Heart right ventricle (tissue), 16 donors: Measurements from ENCODE around the gene CDO1. TPM values are rescaled to one million over a fixed set of nuclear protein-coding genes. Genes with fewer than 3 reads are reported as not detected.

ENCODE experiments used
- ATAC-seq, 8 donors: fragments of 200-7000 bp; cut with Tn5 transposase; one replicate each; pipeline ENCODE4 v1.9.1; 2020; ENCODE audit warnings: mild to moderate bottlenecking in 8 of 8, moderate library complexity in 8 of 8, moderate number of reproducible peaks in 1 of 8
- DNase-seq, 2 donors: peaks; one replicate each; pipeline ENCODE4 v3.0.0-alpha.2; 2020
- H3K27ac ChIP-seq, 10 donors: fragments of 200-600 bp; sonication (generic) in 2 of 10; one replicate each; pipeline versions ENCODE4 v1.5.0 to v1.8.0; 2020 to 2022; ENCODE audit warnings: mild to moderate bottlenecking in 3 of 10
- H3K27me3 ChIP-seq, 7 donors: fragments of 200-600 bp; one replicate each; pipeline ENCODE4 v1.8.0; 2021 to 2022; ENCODE audit warnings: mild to moderate bottlenecking in 2 of 7
- H3K36me3 ChIP-seq, 9 donors: fragments of 200-600 bp; sonication (generic) in 1 of 9; one replicate each; pipeline versions ENCODE4 v1.5.0 to v1.8.0; 2020 to 2022; ENCODE audit warnings: mild to moderate bottlenecking in 2 of 9
- H3K4me1 ChIP-seq, 9 donors: fragments of 200-600 bp; sonication (generic) in 1 of 9; one replicate each; pipeline versions ENCODE4 v1.5.0 to v1.8.0; 2020 to 2022; ENCODE audit warnings: mild to moderate bottlenecking in 4 of 9
- H3K4me3 ChIP-seq, 10 donors: fragments of 200-600 bp; sonication (generic) in 2 of 10; one replicate each; pipeline versions ENCODE4 v1.5.0 to v1.8.0; 2020 to 2022; ENCODE audit warnings: mild to moderate bottlenecking in 7 of 10, moderate library complexity in 2 of 10
- H3K9me3 ChIP-seq, 11 donors: fragments of 200-600 bp in 10 of 11; sonication (generic) in 2 of 11; one replicate each; pipeline versions ENCODE4 v1.5.0 to v1.8.0; 2013 to 2022; ENCODE audit warnings: mild to moderate bottlenecking in 2 of 11, control low read depth in 1 of 11, moderate library complexity in 1 of 11
- WGBS, 2 donors: extraction: QIAGEN DNeasy Blood & Tissue Kit; methylation state at CpG; one replicate each; pipeline ENCODE4 v1.1.7; 2013; ENCODE audit warnings: inconsistent platforms in 1 of 2; 5-methylcytosine and 5-hydroxymethylcytosine counted together
- intact Hi-C, 10 donors: fragments of 100-400 bp; cut with DNase I; formaldehyde crosslinking; loops; one replicate each; pipeline versions ENCODE4 v1.11.1 to v1.14.2; 2022
- polyA plus RNA-seq, 2 donors: library from polyadenylated mRNA; stranded (reverse); fragments of 200-250 nt; gene quantifications; one replicate each; pipeline ENCODE4 v1.2.3, GENCODE V29; 2013
- total RNA-seq, 10 donors: library from RNA; stranded (reverse); fragmentation: NEBNext Ultra II Directional in 3 of 10; extraction: Animal tissue kit (Norgen Biotek cat#: 25700) in 3 of 10; gene quantifications; one replicate each; pipeline versions ENCODE4 v1.2.1 to v1.2.4, GENCODE V29; 2021 to 2023
- TF ChIP-seq, protein P1 (sequence below), 9 donors: fragments of 200-600 bp; sonication (generic) in 2 of 9; IDR thresholded peaks; one replicate each; pipeline versions ENCODE4 v1.5.0 to v1.8.0; 2021 to 2022; ENCODE audit warnings: antibody characterized with exemption in 9 of 9, mild to moderate bottlenecking in 5 of 9, moderate library complexity in 1 of 9
- donor health status: Arrhythmogenic right ventricular cardiomyopathy.
- donor health status: ischemic (EF 13 %, LVEDD 7.1; RV severe dilation, severe dysfunction).
- donor health status: healthy with polysubstance abuse.
- donor health status: DM: no; HTN: yes; CAD: no.
- donor health status: DM: no; HTN: no; CAD: no.
- donor health status: ischemic (EF 25% LVEDD 6.9; RV normal size, moderate dysfunction).
- donor health status: ischemic (EF 25% LVEDD 5.7; RV mildly dilated, moderate dysfunction).
- donor health status: healthy.
- donor health status: DM: yes; HTN: yes; CAD: no.
- donor health status: Ischemic cardiomyopathy.
- donor health status: ischemic (EF 35%, LVEDD 5.7; RV mildly dilated, moderate dysfunction).
- donor health status: nonischemic (EF 11% LVEDD 7.7; RV severe dilation, severe dysfunction).
- donor health status: DM: yes; HTN: yes; CAD: no.
- donor health status: PGD.
- donor health status: ischemic (EF 29% LVEDD 5.4; RV normal size, mild dysfunction).
- donor health status: nonischemic (EF 23%, LVEDD 6.1; RV moderate dilation, normal function).

The CDO1 gene
- total and polyA plus RNA-seq, 12 donors: 2.3 to 14.8 (median 5.0) TPM

DNA sequence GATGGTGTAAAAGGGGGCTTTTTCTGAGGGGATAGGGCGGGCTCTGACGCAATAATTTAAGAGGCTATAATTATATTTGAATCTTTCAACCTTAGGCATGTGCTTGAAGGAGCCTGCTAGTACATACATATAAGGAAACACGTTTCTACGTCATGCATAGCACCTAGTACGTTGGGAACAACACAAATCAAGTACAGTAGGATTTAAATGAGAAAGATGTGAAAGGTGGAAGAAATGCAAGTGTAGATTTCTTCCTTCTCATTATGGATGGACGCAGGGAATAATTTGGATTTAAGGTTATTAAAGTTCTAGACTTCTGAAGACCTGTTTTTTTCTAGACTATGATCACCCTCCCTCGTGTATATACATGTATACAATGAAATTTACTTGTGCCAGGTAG is 927 bp upstream of the CDO1 start:
- Histone ChIP-seq H3K9me3 (no peaks in the 10 kb centered on the region), H3K4me1 (peaks cover 0 to 18% (median 9%) of the 10 kb centered on the region in 9 donors), H3K27me3 (peaks cover 0 to 69% (median 40%) of the 10 kb centered on the region in 7 donors), H3K36me3 (no peaks in the 10 kb centered on the region), H3K4me3 (peak overlapping the region in 2 of 10 donors; percentile 68 to 75), H3K27ac (peak overlapping the region in 1 of 10 donors; percentile 81)
- intact Hi-C loops: no loop called here
- ATAC-seq (no peak), DNase-seq (no peak)
- TF ChIP-seq, protein P1, sequence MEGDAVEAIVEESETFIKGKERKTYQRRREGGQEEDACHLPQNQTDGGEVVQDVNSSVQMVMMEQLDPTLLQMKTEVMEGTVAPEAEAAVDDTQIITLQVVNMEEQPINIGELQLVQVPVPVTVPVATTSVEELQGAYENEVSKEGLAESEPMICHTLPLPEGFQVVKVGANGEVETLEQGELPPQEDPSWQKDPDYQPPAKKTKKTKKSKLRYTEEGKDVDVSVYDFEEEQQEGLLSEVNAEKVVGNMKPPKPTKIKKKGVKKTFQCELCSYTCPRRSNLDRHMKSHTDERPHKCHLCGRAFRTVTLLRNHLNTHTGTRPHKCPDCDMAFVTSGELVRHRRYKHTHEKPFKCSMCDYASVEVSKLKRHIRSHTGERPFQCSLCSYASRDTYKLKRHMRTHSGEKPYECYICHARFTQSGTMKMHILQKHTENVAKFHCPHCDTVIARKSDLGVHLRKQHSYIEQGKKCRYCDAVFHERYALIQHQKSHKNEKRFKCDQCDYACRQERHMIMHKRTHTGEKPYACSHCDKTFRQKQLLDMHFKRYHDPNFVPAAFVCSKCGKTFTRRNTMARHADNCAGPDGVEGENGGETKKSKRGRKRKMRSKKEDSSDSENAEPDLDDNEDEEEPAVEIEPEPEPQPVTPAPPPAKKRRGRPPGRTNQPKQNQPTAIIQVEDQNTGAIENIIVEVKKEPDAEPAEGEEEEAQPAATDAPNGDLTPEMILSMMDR (IDR thresholded peaks at IDR 0.05): no peak
- WGBS, 2 donors: 91% methylated on average over 7 of the region's 7 CpGs

DNA sequence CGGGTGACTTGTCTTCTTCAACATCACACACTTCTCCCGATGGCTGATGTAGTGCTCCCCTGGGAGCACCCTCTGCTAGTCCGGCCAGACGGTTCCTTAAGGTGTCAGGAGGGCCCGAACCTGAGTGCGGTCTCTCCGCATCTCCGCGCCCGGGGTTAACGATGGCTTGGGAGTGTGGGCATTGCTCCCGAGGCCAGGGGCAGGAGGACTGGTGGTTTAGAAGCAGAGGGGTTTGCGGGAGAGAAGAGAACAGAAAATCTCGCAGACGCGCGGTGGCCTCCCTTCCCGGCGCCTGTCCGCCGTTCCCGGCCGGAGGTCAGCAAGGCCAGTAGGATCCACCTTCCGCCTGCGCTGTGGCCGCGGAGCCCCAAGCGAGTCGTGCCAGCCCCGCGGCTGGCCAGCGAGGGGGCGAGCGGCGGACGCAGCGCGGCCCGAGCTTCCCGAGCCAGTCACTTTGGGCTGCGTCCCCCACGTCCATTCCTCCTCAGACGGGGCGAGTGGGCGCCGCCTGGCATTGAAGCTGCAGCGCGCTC is 700 bp downstream of the CDO1 start:
- DNase-seq (peak in 1 of 2 donors; percentile 17), ATAC-seq (peak; percentile 21 to 51 (median 46))
- TF ChIP-seq, protein P1 (IDR thresholded peaks at IDR 0.05): no peak
- H3K4me3 ChIP-seq: peak overlapping the region; percentile 36 to 75 (median 60)
- H3K27me3 ChIP-seq: peaks cover 0 to 81% (median 41%) of the 10 kb centered on the region in 7 donors
- no peaks in the 10 kb centered on the region for H3K36me3 ChIP-seq
- H3K27ac ChIP-seq: peak overlapping the region in 7 of 10 donors; percentile 40 to 84 (median 81)
- intact Hi-C loops: loop anchor here in 1 of 10 donors (2.0 kb wide), 1 partner anchor 15 kb away; no protein-coding TSS in a partner anchor
- H3K4me1 ChIP-seq: peaks cover 0 to 18% (median 9%) of the 10 kb centered on the region in 9 donors
- 1% methylated on average over 40 to 48 of the region's 48 CpGs for WGBS, 2 donors
- H3K9me3 ChIP-seq: no peaks in the 10 kb centered on the region

DNA sequence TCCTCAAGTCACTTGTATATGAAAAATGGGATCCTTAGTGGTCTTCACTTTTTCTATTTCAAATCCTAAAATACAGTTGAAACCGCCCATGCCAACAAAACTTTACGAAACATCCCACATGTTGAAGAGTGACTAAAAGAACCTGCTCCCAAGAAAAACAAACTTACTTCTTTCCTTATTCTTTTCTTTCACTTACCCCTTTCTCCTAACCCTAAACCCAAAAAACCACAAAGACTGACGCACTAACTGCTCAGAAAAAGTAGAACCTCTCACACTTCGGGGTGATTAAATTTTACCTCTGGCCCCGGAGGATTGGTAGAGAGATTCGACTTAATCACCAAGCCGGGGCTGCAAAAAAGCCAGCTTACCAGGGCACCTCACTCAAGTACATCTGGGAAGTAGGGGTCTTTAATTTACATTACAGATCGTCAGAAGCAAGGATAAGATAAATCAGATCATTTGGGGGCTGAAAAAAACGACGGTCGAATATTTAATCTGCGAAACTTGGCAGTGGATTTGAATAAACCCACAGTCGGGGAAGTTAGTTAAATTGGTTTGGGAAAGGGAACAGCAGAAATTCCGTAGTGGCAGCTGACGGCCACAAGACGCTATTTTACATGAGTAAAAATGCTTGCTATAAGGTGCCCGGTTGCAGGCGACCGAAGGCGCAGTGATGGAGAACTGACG is 1.3 kb downstream of the CDO1 start:
- TF ChIP-seq, protein P1 (IDR thresholded peaks at IDR 0.05): peak in 1 of 9 donors; percentile 10
- ATAC-seq (no peak), DNase-seq (no peak)
- intact Hi-C loops: loop anchor here in 1 of 10 donors (2.0 kb wide), 1 partner anchor 14 kb away; no protein-coding TSS in a partner anchor
- Histone ChIP-seq H3K9me3 (no peaks in the 10 kb centered on the region), H3K4me3 (peak overlapping the region; percentile 36 to 75 (median 60)), H3K36me3 (peaks cover 0 to 5% (median 0%) of the 10 kb centered on the region in 9 donors), H3K27me3 (peaks cover 0 to 81% (median 41%) of the 10 kb centered on the region in 7 donors), H3K27ac (no peak overlapping the region), H3K4me1 (peaks cover 0 to 18% (median 9%) of the 10 kb centered on the region in 9 donors)
- WGBS, 2 donors: 25 to 26% methylated on average over 21 of the region's 21 CpGs

DNA sequence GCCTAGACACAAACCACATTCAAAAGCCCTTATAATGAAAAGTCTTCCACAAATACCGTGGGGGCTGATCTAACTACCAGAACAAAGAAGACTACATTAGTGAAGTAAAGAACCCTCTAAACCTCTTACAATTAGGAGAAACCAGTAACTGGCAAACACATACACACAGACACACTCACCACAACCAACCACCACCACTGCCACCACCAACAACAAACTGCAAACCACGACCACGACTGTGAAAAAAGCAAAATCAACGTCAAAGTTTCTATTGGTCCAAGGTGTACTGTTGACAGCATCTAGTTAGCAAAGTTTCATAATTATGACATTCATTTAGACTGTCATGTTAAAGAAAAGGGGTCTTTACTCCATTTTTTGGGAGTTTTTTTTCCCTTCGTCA is 2.7 kb downstream of the CDO1 start:
- Histone ChIP-seq H3K4me1 (peaks cover 0 to 18% (median 9%) of the 10 kb centered on the region in 9 donors), H3K9me3 (no peaks in the 10 kb centered on the region), H3K36me3 (peaks cover 0 to 19% (median 0%) of the 10 kb centered on the region in 9 donors), H3K27ac (no peak overlapping the region), H3K4me3 (peak overlapping the region in 4 of 10 donors; percentile 8 to 75 (median 68)), H3K27me3 (peaks cover 0 to 76% (median 41%) of the 10 kb centered on the region in 7 donors)
- TF ChIP-seq, protein P1 (IDR thresholded peaks at IDR 0.05): no peak
- DNase-seq (no peak), ATAC-seq (no peak)
- WGBS, 2 donors: 80 to 92% methylated on average over 5 of the region's 5 CpGs
- intact Hi-C loops: loop anchor here in 1 of 10 donors (2.0 kb wide), 1 partner anchor 13 kb away; no protein-coding TSS in a partner anchor
